ENCODE measurements around the gene COL4A3.

GRCh38 chr2:227115761-227116160 lies 48.7 kb upstream of the COL4A3 start:
- TF ChIP-seq, protein P1, sequence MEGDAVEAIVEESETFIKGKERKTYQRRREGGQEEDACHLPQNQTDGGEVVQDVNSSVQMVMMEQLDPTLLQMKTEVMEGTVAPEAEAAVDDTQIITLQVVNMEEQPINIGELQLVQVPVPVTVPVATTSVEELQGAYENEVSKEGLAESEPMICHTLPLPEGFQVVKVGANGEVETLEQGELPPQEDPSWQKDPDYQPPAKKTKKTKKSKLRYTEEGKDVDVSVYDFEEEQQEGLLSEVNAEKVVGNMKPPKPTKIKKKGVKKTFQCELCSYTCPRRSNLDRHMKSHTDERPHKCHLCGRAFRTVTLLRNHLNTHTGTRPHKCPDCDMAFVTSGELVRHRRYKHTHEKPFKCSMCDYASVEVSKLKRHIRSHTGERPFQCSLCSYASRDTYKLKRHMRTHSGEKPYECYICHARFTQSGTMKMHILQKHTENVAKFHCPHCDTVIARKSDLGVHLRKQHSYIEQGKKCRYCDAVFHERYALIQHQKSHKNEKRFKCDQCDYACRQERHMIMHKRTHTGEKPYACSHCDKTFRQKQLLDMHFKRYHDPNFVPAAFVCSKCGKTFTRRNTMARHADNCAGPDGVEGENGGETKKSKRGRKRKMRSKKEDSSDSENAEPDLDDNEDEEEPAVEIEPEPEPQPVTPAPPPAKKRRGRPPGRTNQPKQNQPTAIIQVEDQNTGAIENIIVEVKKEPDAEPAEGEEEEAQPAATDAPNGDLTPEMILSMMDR (IDR thresholded peaks at IDR 0.05) = no peak
- TF ChIP-seq POLR2A (IDR thresholded peaks at IDR 0.05) = no peak
